ENCODE measurements around the gene GP1BA.

GP1BA gene

DNA sequence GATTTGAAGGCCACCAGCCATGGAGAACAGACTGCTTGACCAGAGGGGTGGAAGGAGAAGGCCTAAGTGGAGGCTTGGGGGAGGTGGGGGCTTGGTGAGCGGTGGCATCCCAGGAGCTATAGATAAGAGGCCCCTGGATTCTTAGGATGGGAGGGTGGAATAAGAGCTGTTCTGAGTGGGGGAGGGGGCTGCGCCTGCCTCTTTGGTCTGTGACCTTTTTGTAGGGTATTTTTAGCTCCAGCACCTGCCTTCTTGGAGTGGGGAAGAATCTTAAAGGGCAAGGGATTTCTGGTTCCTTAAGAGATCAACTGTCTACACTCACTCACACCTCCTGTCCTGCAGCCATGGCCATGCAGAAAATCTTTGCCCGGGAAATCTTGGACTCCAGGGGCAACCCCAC lies 19.4 kb downstream of the GP1BA start:
- no peak for DNase-seq

DNA sequence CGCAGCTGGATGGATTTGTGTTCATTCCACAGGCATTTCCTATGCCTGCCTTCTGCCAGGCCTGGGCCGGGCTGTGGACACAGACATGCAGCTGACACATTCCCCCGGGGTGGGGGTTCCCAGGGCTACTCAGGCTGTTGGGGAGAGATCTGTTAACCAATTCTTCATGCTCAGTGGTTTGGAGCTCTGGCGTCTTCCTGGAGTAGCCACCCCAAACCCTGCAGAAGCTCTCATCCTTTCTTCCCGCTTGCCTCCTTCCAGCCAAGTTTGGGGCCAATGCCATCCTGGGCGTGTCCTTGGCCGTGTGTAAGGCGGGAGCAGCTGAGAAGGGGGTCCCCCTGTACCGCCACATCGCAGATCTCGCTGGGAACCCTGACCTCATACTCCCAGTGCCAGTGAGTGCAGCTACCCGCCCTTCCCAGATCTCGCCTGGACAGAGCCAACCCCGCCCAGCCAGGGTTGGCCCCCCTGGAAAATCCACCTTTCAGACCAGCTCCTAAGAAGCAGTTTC lies 21.4 kb downstream of the GP1BA start:
- DNase-seq, result no peak

DNA sequence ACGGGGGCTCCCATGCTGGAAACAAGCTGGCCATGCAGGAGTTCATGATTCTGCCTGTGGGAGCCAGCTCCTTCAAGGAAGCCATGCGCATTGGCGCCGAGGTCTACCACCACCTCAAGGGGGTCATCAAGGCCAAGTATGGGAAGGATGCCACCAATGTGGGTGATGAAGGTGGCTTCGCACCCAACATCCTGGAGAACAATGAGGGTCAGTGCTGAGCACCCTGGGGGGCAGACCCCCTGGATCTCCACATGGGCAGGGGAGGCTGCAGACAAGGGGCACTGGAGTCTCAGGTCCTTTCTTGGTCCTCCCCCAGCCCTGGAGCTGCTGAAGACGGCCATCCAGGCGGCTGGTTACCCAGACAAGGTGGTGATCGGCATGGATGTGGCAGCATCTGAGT lies 23.0 kb downstream of the GP1BA start:
- DNase-seq, result no peak

DNA sequence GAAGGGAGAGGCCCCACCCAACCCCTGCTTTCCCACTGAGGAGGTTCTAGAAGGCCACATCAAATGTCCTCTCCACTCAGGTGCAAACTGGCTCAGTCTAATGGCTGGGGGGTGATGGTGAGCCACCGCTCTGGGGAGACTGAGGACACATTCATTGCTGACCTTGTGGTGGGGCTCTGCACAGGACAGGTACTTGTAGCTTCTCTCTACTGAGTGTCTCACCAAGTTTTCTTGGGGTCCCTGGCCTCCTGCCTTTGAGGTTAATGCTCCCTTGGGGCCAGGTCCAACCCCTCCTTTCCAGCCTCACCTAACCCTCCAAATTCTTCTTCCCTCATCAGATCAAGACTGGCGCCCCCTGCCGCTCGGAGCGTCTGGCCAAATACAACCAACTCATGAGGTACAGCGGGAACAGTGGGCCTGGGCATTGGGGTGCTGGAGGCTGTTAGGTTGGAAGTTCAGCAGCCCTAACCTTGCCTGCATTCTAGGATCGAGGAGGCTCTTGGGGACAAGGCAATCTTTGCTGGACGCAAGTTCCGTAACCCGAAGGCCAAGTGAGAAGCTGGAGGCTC lies 24.5 kb downstream of the GP1BA start:
- DNase-seq, result no peak

DNA sequence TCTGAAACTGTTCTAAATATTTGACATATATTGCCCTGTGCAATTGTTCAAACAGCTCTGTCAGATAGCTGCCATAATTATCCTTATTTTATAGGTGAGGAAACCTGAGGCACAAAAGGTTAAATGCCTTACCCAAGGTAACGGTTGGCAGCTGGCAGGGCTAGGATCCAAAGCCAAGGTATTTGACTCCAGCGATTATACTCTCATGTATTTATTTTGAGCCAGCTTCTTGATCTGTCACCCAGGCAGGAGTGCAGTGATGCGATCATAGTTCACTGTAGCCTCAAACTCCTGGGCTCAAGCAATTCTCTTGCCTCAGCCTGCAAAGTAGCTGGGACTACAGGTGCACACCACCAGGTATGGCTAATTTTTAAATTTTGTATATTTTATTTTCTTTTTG lies 26.0 kb downstream of the GP1BA start:
- no peak for DNase-seq

DNA sequence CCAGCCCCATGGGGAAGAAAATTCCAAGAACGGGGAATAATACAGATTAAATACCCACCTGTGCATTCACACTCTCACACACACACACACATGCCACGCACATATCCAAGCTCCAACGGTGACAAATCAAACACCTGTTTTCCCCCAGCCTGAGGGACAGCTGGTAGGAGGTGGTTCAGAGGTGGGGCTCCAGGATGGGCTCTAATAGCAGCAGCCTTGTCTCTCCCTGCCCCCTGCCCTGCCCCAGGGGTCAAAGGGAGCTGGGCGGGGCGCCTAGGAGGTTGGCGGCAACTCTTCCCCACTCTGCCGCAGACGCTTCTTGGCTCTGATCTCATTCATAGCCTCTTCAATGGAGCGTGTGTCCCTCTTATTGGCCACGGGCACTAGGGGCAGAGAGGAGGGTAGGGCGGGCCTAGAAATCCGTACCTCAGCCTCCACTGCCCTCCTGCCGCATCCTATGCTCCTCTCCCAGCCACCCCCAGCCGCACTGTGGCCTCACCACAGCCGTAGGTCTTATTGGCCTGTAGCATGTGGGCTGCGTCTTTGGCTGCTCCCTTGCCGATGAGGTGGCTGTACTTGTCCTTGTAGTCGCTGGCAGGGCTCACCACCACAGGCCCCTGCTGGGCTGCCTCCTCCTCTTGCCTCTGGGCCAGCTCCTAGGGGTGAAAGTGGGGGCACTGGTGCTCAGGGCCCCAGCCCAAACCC lies 27.3 kb downstream of the GP1BA start:
- no peak for DNase-seq

DNA sequence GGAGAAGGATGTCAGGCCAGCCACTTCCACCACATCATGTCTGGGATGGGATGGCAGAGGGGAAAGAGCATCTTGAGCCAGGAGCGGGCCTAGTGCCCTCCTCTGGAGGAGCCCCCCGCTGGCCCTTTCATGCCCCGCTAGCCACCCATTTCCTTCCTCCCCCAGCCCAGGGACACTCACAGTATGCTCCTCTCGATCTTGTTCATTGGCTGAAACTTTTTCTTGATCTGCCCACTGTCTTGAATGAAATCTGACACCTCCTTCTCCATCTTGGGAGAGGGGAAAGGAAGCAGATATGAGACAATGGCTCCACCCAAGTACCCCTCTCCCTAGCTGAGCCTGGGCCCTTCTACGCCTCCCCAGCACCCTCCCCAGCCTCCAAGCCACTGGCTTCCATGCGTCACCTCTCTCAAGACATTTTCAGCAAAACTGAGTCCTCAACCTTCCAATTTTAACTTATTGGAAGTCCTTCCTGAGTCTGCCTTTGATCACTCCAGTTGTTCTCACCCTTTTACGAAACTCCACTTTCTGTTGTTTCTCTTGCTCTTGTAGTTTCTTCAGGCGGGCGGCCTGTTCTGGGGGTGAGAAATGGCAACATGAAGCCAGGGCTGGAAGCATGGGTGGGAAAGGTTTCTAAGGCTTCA lies 28.3 kb downstream of the GP1BA start:
- DNase-seq, result no peak

DNA sequence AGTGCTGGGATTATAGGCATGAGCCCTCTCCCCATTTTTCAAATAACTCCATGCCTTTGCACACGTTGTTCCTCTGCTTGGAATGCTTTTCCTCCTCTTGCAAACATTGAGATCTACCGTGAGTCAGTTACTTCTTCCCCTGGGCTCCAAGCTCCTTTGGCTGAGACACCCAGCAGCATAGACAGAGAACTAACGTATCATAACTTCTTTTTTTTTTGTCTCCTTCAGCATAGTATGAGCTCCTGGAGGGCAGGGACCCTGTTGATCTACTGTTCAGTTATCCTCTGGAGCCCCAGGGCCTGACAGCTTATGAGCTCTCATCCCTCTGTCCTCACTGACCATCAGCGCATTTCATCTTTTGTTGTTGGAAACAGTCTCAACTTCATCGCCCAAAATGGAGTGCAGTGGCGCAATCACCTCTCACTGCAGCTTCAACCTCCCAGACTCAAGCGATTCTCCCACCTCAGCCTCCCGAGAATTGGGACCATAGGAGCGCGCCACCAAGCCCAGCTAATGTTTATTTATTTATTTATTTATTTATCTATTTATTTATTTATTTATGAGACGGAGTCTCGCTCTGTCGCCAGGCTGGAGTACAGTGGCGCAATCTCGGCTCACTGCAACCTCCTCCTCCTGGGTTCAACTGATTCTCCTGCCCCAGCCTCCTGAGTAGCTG lies 33.4 kb downstream of the GP1BA start:
- no peak for DNase-seq

DNA sequence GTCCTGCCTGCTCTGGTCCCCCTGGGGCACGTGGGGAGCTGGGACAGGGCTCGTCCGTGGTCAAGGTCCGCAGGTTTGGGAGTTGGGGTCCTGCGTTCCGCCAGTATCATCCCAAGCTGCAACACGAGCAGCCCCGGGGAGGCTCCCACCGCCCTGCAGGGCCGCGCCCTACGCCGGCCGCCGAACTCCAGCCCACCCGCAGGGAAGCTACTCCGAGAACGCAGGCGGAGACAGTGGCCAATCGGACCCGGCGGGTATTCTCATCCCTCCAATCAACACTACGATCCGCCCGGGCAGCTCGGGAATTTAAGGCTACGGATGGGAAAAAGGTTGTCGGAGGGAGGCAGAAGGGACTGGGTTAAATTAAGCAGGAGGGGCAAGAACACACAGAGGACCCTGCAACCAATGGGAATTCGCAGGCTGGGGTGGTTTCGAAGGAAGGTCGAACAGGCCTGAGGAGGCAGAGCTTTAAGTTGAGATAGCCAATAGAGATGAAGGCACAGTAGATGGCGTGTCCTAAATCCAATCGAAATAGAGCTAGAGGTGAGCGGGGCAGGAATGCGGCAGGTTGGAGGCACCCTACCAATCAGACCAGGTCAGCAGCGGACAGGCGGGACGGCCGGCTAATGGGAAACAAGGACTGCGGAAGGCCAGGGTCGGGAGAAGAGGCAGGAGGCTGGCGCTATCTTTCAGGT lies 34.9 kb downstream of the GP1BA start:
- DNase-seq, result peak; percentile 85

DNA sequence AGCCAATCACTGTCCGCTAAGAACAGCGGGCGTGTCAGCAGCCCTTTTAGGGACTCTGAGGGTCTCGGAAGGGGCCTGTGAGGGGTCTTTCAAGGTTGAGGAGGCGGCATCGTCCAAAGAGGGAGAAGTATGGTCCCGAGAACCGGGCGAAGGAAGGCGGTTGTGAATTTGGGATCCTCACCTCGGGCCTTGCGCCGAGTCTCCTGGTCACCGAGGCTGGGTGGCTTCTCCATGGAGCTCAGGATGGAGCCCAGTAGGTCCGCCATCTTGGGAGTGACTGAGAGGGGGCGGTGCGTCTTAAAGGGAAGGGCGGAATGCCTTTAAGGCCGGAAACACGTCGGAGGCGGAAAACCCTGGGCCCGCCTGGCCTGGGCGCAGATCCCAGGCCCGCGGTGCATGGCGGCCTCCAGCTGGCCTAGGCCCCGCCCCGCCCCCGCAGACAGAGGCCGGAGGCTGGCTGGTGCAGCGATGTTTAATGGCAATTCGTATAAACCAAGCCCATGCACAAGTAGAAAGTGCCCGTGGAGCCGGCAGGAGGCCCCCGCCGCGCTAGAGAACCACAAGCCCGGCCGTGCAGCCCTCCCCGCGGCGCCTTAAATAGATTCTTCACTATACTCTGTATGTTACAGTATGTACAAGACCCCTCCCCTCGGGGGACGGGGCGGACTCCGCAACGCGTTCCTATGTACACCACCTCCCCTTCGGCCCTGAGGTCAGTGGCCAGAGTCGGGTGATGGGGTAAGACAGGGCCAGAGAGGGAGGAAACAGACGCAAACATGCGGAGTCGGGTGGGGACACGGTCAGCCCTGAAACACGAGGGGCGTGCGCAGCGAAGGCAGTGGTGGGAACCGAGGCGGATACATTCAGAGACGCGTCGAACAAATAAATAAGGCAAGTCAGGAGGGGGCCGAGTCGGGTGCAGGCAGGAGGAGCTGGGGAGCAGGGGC lies 35.7 kb downstream of the GP1BA start, which contains the start of gene SPAG7:
TSS of gene SPAG7 (minus strand) at position 279 of the 947 bp plus-strand sequence. CDS start at position 266, 13 bp downstream.
- DNase-seq, result peak; percentile 79

DNA sequence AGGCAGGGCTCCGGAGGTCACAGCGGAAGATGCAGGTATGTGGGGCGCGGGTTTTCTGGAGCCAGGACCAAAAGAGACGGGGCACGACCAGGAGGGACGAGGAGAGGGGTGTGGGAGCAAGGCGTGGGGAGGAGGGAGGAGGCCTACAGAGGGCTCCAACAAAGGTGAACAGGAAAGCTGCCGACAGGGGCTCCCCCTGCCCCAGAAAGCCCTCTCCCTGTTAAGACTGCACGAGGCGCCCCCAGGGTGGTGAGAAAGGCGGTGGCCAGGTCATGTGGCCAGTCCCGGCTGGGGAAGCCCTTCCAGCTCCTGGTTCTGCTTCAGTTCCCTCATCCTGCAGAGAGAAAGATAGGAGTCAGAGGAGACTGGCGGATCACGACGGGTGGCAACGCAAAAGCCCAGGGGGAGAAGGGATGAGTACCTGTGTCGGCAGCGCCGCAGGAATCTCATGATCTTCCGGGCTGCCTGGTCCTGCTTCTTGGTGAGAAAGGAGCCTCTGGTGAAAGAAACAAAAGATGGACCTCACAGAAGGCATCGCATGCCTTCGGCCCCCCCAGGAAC lies 36.5 kb downstream of the GP1BA start:
- DNase-seq, result no peak

DNA sequence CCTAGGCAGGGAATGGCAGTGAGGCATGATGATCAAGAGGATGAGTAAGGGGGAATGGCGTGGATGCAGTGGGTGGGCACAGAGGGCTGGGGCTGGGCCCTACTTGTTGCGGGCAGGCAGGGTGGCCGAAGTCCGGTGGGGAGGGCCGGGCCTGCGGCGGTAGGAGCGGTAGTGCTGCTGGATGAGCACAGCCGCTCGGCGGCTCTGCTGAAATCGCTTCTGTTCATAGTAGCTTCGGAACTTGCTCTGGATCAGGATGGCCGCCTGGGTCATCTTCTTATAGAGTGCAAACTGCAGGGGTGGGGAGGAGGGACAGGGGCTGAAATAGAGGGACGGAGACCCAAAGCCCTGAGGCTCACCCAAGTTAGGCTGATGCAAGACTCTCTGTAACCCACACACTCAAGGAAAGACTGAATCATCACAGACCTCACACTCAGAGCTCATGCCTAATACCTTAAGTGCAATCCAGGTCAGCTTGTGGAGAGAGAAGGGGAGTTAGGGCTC lies 37.0 kb downstream of the GP1BA start:
- DNase-seq, result no peak

DNA sequence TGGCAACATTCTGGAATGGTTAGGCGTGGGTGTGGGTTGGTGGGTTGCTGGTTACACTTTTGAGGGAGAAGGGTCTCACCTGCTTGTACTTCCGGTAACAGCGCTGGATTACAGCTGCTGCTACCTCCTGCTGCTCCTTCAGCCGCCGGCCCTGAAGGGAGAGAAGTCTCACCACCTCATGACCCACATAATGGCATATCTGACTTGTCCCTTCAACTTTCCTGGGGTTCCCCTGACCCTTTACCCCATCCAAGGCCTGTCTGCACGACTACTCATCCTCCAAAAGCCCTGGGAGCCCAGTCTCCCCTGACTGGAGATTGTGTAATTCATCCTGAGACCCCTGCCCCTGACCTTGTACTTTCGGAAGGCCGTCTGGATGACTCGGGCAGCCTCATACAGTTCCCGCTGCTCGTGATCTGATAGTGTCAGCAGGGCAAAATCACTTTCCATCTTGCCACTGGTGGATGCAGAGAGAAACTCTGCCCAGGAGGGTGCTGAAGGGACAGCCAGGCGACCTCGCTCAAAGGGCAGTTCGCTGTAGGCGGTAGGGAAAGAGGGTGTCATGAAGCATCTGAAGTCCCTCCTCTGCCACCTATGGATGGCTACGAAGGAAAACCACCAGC lies 37.6 kb downstream of the GP1BA start:
- no peak for DNase-seq

DNA sequence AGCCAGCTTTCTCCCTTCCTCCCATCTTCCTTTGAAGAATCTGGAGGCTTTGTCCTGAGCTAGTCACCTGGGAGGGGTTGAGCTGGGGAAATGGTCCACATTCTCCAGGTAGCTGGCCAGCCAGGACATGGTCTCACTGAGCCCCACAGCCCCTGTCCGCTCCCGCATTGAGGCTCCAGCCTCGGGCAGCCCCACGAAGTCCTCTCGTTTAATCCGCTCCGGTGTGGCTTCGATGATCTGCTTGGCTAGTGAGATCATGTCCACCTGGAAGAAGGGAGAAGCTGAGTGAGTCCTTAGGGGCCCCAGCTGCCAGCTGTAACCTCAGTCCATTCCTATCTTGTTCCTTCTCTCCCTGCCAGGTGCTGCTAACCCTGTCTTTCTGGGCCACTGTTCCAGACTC lies 38.2 kb downstream of the GP1BA start:
- DNase-seq, result no peak

DNA sequence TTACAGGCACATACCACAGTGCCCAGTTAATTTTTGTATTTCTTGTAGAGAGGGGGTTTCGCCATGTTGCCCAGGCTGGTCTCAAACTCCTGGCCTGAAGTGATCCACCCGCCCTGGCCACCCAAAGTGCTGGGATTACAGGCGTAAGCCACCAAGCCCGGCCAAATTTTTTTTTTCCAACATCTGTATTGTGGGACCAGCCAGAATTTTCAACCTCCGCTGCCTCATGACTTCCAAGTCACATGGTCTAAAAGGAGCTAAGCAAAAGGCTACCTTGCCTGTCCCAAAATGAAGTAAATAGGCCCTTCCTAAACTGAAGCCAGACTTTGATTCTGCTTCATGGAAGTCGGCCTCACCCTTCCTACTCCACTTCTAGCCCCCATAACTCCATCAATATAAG lies 39.7 kb downstream of the GP1BA start:
- DNase-seq, result no peak

DNA sequence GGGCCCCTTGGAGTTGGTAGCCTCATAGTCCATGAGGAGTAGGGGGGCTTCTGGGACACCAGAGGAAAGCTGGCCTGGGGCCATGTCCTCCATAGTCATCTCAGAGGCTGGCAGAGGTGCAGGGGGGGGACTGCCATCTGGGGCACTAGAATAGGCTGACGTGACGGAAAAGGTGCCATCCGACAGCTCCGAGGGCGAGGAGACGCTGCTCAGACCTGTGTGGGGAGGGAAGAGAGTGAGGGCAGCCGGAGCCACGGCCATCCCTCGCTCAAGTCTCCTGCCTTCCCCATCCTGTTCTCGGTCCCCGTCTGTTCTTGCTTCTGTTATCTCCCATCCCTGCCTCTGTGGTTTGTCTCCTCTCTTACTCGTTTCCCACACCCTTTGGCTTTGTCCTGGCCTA lies 40.2 kb downstream of the GP1BA start:
- DNase-seq, result no peak

DNA sequence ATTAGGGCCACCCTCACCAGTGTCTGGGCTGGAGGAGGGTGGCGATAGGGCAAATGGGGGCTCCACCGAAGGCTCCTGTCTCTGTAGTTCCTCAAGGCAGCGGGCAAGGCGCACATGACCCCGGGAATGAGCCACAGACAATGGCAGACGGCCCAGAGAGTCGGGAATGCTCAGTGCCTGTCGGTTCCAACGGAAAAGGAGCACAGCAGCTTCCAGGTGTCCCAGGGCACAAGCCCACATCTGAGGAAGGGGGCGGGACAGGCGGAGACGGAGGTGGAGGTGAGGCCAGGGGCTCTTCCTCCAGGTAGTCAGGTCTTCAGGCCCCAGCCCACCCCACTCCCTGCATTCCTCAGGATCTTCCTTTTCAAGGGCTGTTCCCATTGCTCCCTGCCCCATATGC lies 40.7 kb downstream of the GP1BA start:
- no peak for DNase-seq

DNA sequence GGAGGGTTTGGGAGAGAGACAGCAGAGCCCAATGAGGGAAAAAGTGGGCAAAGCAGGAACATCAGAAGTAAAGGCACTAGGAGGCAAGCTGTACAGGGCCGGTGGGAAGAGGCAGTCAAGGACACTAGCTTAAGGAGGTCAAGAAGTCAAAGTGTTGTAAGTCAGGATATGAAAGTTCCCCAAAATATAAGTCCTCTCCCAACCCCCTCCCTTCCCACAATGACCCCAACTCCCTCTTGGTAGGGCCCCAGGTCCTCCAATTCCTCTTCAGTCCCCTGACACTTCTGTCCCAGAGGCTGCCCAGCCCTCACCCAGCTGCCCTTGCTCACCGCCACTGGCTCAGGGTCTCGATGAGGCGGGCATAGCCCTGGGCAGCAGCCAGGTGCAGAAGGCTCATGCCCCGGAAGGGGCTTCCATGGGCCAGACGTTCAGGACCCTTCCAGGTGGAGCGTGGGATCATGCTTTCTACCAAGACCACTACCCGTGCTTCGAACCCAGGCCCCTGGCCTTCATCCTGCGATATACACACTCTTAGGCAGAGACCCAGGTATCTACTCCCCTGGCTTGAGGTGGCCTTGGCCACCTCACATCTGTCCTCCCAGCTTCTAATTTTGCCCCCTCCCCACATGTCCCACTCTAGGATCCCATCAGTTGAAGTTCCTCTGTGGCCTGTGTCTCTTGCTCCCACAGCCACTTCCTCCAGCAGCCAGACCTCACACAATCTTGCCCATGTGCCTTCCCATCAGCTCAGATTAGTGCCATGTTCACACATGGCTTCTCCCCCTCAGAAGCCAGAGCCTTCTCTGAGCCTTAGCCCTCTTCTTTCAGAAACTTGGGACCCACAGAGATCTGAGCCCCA lies 41.4 kb downstream of the GP1BA start:
- no peak for DNase-seq

DNA sequence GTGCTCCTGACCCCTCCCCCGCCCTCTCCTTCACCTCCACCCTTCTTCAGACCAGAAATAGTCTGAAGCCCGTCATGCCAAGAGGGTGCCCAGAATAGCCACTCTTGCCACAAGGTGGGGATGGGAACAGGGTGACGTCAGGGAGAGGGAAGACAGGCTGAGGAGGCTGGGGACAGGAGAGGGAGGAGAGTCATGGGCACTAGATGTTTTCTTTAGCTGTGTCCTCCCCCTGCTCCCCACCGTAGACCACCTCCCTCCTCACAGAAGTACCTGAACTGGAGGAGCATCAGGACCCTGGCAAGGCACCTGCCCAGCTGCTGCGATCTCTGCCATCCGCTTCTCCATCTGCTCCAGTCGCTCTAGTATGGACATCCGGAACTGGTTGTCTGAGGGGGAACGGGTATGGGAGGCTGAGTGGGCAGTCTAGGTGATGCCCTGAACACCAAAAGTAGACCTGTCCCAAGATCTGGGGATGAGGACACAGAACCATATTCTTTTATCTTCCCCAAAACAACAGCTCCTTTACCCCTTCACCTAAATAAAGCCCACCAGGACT lies 42.1 kb downstream of the GP1BA start:
- DNase-seq, result no peak
